ENCODE results near the gene XXYLT1. TPM values are rescaled to one million over a fixed set of nuclear protein-coding genes. Genes with fewer than 3 reads are reported as not detected.

The XXYLT1 gene
- total RNA-seq, 1 donor from 2014 or later, result 16.4 TPM

GRCh38 chr3:195213639-195214315 is 57.2 kb downstream of the XXYLT1 start:
- H3K36me3 Mint-ChIP-seq, result peaks cover 7% of the 10 kb centered on the region
- H3K79me2 ChIP-seq (ENCODE audit: low read depth), result peaks cover 42% of the 10 kb centered on the region
- peaks cover 7% of the 10 kb centered on the region for H4K20me1 ChIP-seq (ENCODE audit: low read depth)
- H3K4me2 ChIP-seq, result no peak overlapping the region
- H3K27me3 Mint-ChIP-seq (ENCODE audit: insufficient read depth, low read depth), result peaks cover 3% of the 10 kb centered on the region
- no peaks in the 10 kb centered on the region for H3K9me3 ChIP-seq (ENCODE audit: low read depth)
- no peaks in the 10 kb centered on the region for H3F3A ChIP-seq (ENCODE audit: low read depth)
- H3K4me3 Mint-ChIP-seq, result no peak overlapping the region
- no peak for DNase-seq (ENCODE audit: low spot score)
- TF ChIP-seq CTCF (IDR thresholded peaks at IDR 0.05), result no peak
- H3K9ac ChIP-seq, result no peak overlapping the region
- no peak overlapping the region for H2AFZ ChIP-seq (replicated peaks)
- H3K27ac Mint-ChIP-seq, result no peak overlapping the region
- peaks cover 7% of the 10 kb centered on the region for H3K9me3 Mint-ChIP-seq
- H3K4me1 ChIP-seq, result peaks cover 8% of the 10 kb centered on the region
- H3K4me1 Mint-ChIP-seq, result peaks cover 18% of the 10 kb centered on the region
- no peak overlapping the region for H3K27ac ChIP-seq
- H3K36me3 ChIP-seq, result no peaks in the 10 kb centered on the region
- H3K4me3 ChIP-seq, result no peak overlapping the region
- H3K27me3 ChIP-seq, result no peaks in the 10 kb centered on the region

GRCh38 chr3:195212749-195213375 is 58.1 kb downstream of the XXYLT1 start:
- no peak for DNase-seq (ENCODE audit: low spot score)
- Histone ChIP-seq H3K9me3 (ENCODE audit: low read depth) (no peaks in the 10 kb centered on the region), H3K4me1 (peaks cover 8% of the 10 kb centered on the region), H3K4me3 (no peak overlapping the region), H4K20me1 (ENCODE audit: low read depth) (peaks cover 7% of the 10 kb centered on the region), H2AFZ (replicated peaks) (no peak overlapping the region), H3F3A (ENCODE audit: low read depth) (no peaks in the 10 kb centered on the region), H3K27ac (no peak overlapping the region), H3K27me3 (no peaks in the 10 kb centered on the region), H3K36me3 (no peaks in the 10 kb centered on the region), H3K4me2 (no peak overlapping the region), H3K9ac (no peak overlapping the region), H3K79me2 (ENCODE audit: low read depth) (peaks cover 49% of the 10 kb centered on the region)
- H3K9me3 Mint-ChIP-seq, result peaks cover 7% of the 10 kb centered on the region
- peaks cover 26% of the 10 kb centered on the region for H3K4me1 Mint-ChIP-seq
- no peak overlapping the region for H3K4me3 Mint-ChIP-seq
- peaks cover 3% of the 10 kb centered on the region for H3K27me3 Mint-ChIP-seq (ENCODE audit: insufficient read depth, low read depth)
- peaks cover 7% of the 10 kb centered on the region for H3K36me3 Mint-ChIP-seq
- no peak for TF ChIP-seq CTCF (IDR thresholded peaks at IDR 0.05)
- TF ChIP-seq EZH2 (IDR thresholded peaks at IDR 0.05), result no peak
- no peak for TF ChIP-seq EZH2phosphoT487 (IDR thresholded peaks at IDR 0.05)
- H3K27ac Mint-ChIP-seq, result no peak overlapping the region

- peaks cover 29% of the 10 kb centered on the region for H3K4me1 Mint-ChIP-seq
- H3K27me3 Mint-ChIP-seq (ENCODE audit: insufficient read depth, low read depth), result peaks cover 5% of the 10 kb centered on the region
- DNase-seq (ENCODE audit: low spot score), result no peak
- Histone ChIP-seq H2AFZ (replicated peaks) (no peak overlapping the region), H3K4me2 (no peak overlapping the region), H3K36me3 (no peaks in the 10 kb centered on the region), H3K27me3 (no peaks in the 10 kb centered on the region), H3K9ac (no peak overlapping the region), H3K4me3 (no peak overlapping the region), H3F3A (ENCODE audit: low read depth) (no peaks in the 10 kb centered on the region), H3K4me1 (peaks cover 8% of the 10 kb centered on the region), H3K79me2 (ENCODE audit: low read depth) (peaks cover 52% of the 10 kb centered on the region), H3K27ac (no peak overlapping the region), H3K9me3 (ENCODE audit: low read depth) (no peaks in the 10 kb centered on the region), H4K20me1 (ENCODE audit: low read depth) (peaks cover 7% of the 10 kb centered on the region)
- no peak overlapping the region for H3K27ac Mint-ChIP-seq
- TF ChIP-seq CTCF (IDR thresholded peaks at IDR 0.05) (no peak), EZH2 (IDR thresholded peaks at IDR 0.05) (no peak), EZH2phosphoT487 (IDR thresholded peaks at IDR 0.05) (no peak)
- H3K36me3 Mint-ChIP-seq, result peaks cover 7% of the 10 kb centered on the region
- peaks cover 7% of the 10 kb centered on the region for H3K9me3 Mint-ChIP-seq
- H3K4me3 Mint-ChIP-seq, result no peak overlapping the region
Measured at GRCh38 chr3:195212033-195212748, 58.8 kb downstream of the XXYLT1 start.
